GM06990 (cell line): ENCODE data around the gene VGLL4.

Experiments
- DNase-seq: peaks from one replicate; pipeline ENCODE4 v3.0.0-alpha.2; 2011; ENCODE audit not compliant: insufficient read length; ENCODE audit errors: extremely low read depth
- H3K27me3 ChIP-seq: replicated peaks from 2 replicates; pipeline ENCODE4 v1.6.0; 2011; ENCODE audit warnings: low read length; ENCODE audit not compliant: control insufficient read depth, insufficient read depth
- H3K36me3 ChIP-seq: 2 replicates; pipeline ENCODE4 v1.5.1; 2011; ENCODE audit warnings: low read length; ENCODE audit not compliant: control insufficient read depth, insufficient read depth
- H3K4me3 ChIP-seq: replicated peaks from 2 replicates; pipeline ENCODE4 v1.5.1; 2011; ENCODE audit warnings: low read depth, mild to moderate bottlenecking, control low read depth, low read length
- TF ChIP-seq, protein P1 (sequence below): IDR thresholded peaks from 2 replicates; pipeline ENCODE4 v1.5.1; 2011; ENCODE audit warnings: low read length, control low read depth, mild to moderate bottlenecking, inconsistent platforms; ENCODE audit not compliant: insufficient read depth, poor library complexity, severe bottlenecking

Gene VGLL4

DNA sequence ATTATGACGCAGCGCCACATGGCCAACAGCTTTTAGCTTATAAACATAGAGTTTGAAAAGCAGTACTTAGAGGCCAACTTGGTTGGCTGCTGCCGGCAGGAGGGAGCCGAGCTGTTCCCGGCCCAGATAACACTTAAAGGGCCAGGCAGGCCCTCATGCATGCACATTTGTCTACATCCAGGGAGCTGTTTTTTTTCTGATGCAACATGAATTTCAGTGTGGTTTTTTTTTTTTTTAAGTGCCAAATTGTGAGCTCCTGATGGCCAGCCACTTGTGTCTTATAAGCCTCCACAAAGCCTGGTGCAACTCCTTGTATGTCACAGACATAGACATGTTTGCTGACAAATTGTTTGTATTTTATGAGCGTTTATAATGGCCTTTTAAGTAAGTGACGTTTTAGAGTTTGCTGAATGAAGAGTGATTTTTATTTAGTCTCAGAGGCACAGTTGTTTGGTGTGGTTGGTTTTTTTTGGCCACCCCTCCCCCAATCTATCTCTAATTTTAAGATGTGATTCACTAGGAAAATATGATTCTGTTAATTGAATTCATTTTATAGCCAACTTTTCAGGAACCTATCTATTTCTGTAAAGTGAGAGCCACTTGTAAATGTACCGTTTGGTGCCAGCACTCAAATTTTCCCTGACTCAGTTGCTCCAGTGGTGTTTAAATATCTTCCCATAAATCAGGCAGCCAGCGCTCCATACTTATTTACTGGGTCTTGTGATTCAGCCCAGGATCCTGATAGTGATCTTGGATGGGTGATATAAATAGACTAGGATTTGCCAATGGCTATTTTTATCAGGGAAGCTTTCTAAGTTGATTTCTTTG is 134.3 kb downstream of the VGLL4 start:
- Histone ChIP-seq H3K36me3 (no peaks in the 10 kb centered on the region), H3K27me3 (no peaks in the 10 kb centered on the region), H3K4me3 (no peak overlapping the region)
- TF ChIP-seq, protein P1, sequence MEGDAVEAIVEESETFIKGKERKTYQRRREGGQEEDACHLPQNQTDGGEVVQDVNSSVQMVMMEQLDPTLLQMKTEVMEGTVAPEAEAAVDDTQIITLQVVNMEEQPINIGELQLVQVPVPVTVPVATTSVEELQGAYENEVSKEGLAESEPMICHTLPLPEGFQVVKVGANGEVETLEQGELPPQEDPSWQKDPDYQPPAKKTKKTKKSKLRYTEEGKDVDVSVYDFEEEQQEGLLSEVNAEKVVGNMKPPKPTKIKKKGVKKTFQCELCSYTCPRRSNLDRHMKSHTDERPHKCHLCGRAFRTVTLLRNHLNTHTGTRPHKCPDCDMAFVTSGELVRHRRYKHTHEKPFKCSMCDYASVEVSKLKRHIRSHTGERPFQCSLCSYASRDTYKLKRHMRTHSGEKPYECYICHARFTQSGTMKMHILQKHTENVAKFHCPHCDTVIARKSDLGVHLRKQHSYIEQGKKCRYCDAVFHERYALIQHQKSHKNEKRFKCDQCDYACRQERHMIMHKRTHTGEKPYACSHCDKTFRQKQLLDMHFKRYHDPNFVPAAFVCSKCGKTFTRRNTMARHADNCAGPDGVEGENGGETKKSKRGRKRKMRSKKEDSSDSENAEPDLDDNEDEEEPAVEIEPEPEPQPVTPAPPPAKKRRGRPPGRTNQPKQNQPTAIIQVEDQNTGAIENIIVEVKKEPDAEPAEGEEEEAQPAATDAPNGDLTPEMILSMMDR, result no peak
- no peak for DNase-seq

DNA sequence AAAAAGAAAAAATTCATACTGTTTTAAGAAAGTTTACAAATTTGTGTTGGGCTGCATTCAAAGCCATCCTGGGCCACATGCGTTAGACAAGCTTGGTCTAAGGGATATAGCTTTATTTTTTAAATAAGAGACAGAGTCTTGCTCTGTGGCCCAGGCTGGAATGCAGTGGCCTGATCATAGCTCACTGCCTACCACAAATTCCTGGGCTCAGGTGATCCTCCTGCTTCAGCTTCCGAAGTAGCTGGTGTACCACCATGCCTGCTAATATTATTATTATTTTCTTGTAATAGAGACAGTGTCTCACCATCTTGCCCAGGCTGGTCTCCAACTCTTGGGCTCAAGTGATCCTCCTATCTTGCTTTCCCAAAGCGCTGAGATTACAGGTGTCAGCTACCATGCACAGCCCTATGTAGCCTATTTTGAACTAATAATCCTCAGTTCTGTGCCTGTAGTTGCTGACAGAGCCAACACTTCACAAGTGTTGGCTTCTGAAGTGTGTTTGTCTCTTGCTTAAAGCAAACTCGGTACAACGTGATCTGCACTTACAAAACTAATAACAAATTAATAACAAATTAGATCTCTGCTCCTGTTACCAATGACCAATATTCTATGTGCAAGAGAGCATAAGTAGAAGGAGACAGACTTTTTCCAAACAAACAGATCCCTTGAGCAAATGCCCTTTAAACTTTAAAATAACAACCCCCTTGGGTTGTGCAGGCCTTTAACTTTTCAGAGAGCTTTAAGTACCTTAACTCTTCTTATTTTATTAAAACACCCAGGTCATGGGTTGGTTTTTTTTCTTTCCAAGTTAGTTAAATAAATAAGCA is 135.2 kb downstream of the VGLL4 start:
- H3K36me3 ChIP-seq, result no peaks in the 10 kb centered on the region
- H3K4me3 ChIP-seq, result no peak overlapping the region
- DNase-seq, result no peak
- no peaks in the 10 kb centered on the region for H3K27me3 ChIP-seq
- TF ChIP-seq, protein P1, result no peak

DNA sequence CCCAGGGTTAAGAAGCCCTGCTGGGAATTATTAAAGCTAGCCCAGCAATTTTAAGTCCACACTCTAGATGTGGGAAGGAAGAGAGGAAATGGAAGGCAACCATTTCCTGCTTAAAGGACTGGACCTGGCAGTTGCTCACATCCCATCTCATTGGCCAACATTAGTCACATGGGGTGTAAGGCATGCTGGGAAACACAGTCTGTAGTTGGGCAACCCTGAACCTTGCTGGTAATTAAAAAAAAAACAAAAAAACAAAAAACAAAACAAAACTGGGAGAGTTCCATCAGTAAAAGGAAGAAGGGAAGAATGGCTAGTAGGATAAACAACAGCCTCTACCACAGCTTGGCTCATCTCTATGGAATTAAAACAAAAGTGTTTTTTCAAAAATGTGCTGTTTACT is 136.0 kb downstream of the VGLL4 start:
- TF ChIP-seq, protein P1, result no peak
- Histone ChIP-seq H3K4me3 (no peak overlapping the region), H3K27me3 (no peaks in the 10 kb centered on the region), H3K36me3 (no peaks in the 10 kb centered on the region)
- no peak for DNase-seq
